Immature natural killer cell (primary cell): ENCODE measurements around the gene ZNF19. TPM values are rescaled to one million over a fixed set of nuclear protein-coding genes. Genes with fewer than 3 reads are reported as not detected.
"Not testable (repeated sequence)": the region's sequence is repeated elsewhere in the genome, so short reads cannot be mapped to it uniquely, and the experiment has no call there.

Experiments used
- DNase-seq, 3 donors: peaks; one replicate each; pipeline ENCODE4 v3.0.0; 2022; ENCODE audit warnings: mixed read lengths in 1 of 3
- H3K27ac Mint-ChIP-seq, 6 donors: one replicate each; pipeline ENCODE4 v1.8.0; 2020; ENCODE audit warnings: mixed read lengths in 6 of 6, mild to moderate bottlenecking in 5 of 6, inconsistent platforms in 4 of 6, moderate library complexity in 3 of 6
- H3K27me3 Mint-ChIP-seq, 3 donors: one replicate each; pipeline ENCODE4 v1.8.0; 2020 to 2021; ENCODE audit warnings: low read depth in 3 of 3, mild to moderate bottlenecking in 3 of 3, mixed read lengths in 3 of 3, moderate library complexity in 3 of 3, inconsistent platforms in 1 of 3
- H3K36me3 Mint-ChIP-seq, 3 donors: one replicate each; pipeline ENCODE4 v1.8.0; 2020; ENCODE audit warnings: mixed read lengths in 3 of 3, inconsistent platforms in 2 of 3, mild to moderate bottlenecking in 2 of 3
- H3K4me1 Mint-ChIP-seq, 2 donors: one replicate each; pipeline ENCODE4 v1.8.0; 2020; ENCODE audit warnings: inconsistent platforms in 2 of 2, mild to moderate bottlenecking in 2 of 2, mixed read lengths in 2 of 2, moderate library complexity in 1 of 2
- H3K4me3 Mint-ChIP-seq, 5 donors: one replicate each; pipeline ENCODE4 v1.8.0; 2020; ENCODE audit warnings: mild to moderate bottlenecking in 5 of 5, mixed read lengths in 5 of 5, inconsistent platforms in 3 of 5, moderate library complexity in 3 of 5
- H3K9me3 Mint-ChIP-seq, 6 donors: one replicate each; pipeline ENCODE4 v1.8.0; 2020; ENCODE audit warnings: mild to moderate bottlenecking in 6 of 6, mixed read lengths in 6 of 6, inconsistent platforms in 4 of 6, moderate library complexity in 3 of 6
- polyA plus RNA-seq, 3 donors: library from polyadenylated mRNA; unstranded; fragments of 300-500 nt; fragmentation: Illumina TruSeq; gene quantifications; one replicate each; pipeline ENCODE4 v1.2.3, GENCODE V29; 2021

Gene ZNF19
- polyA plus RNA-seq, 3 donors from 2014 or later = 0.21 to 3.4 (median 1.2) TPM

DNA sequence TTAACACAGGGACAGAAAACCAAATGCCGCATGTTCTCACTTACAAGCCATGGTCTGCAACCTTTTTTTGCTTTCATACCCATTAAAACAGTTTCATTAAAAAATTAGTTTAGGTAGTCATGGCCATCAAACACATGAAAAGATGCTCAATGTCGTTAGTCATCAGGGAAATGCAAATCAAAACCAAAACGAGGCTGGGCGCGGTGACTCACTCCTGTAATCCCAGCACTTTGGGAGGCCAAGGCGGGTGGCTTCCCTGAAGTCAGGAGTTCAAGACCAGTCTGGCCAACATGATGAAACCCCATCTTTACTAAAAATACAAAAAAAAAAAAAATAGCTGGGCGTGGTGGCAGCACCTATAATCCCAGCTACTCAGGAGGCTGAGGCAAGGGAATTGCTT is 14.9 kb upstream of the ZNF19 start:
- H3K36me3 Mint-ChIP-seq, H3K9me3 Mint-ChIP-seq, DNase-seq, H3K4me1 Mint-ChIP-seq, H3K27ac Mint-ChIP-seq, H3K27me3 Mint-ChIP-seq, H3K4me3 Mint-ChIP-seq: not testable (repeated sequence)

GRCh38 chr16:71501547-71501946 is 12.4 kb upstream of the ZNF19 start:
- no peaks in the 10 kb centered on the region for H3K36me3 Mint-ChIP-seq
- H3K4me1 Mint-ChIP-seq = no peaks in the 10 kb centered on the region
- no peak for DNase-seq
- H3K4me3 Mint-ChIP-seq = no peak overlapping the region
- H3K27me3 Mint-ChIP-seq = peaks cover 2 to 11% (median 6%) of the 10 kb centered on the region in 3 donors
- no peak overlapping the region for H3K27ac Mint-ChIP-seq
- H3K9me3 Mint-ChIP-seq = no peaks in the 10 kb centered on the region

DNA sequence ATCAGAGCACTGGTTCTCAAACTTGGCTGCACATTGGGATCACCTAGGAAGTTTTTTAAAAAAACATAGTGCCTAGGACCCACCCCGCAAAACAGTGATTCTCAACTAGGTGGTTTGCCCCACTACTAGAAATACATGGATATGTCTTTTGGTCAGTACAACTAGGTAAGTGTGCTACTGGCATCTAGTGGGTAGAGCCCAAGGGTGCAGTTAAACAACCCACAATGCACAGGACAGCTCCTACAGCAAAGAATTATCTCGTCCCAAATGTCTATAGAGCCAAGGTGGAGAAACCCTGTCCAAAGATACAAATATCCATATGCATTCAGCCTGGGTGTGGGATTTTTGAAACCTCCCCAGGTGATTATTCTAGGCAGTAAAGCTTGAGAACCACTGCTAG is 11.8 kb upstream of the ZNF19 start:
- Mint-ChIP-seq H3K27ac (no peak overlapping the region), H3K27me3 (peaks cover 2 to 11% (median 6%) of the 10 kb centered on the region in 3 donors), H3K9me3 (no peaks in the 10 kb centered on the region), H3K4me1 (no peaks in the 10 kb centered on the region), H3K4me3 (no peak overlapping the region), H3K36me3 (no peaks in the 10 kb centered on the region)
- no peak for DNase-seq

DNA sequence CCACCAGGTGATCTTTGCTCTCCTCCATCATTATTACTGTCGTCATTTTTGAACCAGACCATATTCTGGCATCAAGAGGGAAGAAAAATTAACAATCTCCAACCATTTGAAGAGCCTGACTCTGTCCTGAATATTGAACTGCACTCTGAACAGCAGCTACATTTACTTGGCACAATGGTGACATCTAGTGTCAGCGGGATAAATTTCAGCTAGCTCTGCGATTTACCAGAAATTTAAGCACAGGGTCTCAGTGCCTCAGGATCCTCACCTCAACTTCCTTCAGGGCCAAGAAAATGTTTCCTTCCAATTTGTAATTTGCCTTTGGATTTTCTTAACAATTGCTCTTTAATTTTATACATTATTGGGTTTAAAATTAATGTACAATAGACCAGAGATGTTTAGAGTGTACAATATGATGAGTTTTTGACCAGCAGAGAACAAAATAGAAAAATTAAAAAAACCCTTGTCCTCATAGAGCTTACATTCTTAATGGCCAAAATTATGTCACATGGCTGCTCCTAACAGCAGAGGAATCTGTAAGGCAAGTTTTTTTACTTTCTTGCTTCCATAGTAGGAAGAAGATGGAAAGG is 10.7 kb upstream of the ZNF19 start:
- H3K27ac Mint-ChIP-seq = no peak overlapping the region
- no peak overlapping the region for H3K4me3 Mint-ChIP-seq

GRCh38 chr16:71498031-71498430 is 8.9 kb upstream of the ZNF19 start:
- no peak overlapping the region for H3K4me3 Mint-ChIP-seq
- H3K9me3 Mint-ChIP-seq = no peaks in the 10 kb centered on the region
- H3K27me3 Mint-ChIP-seq = peaks cover 0 to 7% (median 2%) of the 10 kb centered on the region in 3 donors
- H3K27ac Mint-ChIP-seq = peak overlapping the region in 1 of 6 donors; percentile 2
- H3K36me3 Mint-ChIP-seq = no peaks in the 10 kb centered on the region
- no peaks in the 10 kb centered on the region for H3K4me1 Mint-ChIP-seq
- DNase-seq = no peak

More for the DNA sequence above, 10.7 kb upstream of the ZNF19 start:
- Mint-ChIP-seq H3K36me3 (no peaks in the 10 kb centered on the region), H3K4me1 (no peaks in the 10 kb centered on the region), H3K27me3 (peaks cover 2 to 10% (median 6%) of the 10 kb centered on the region in 3 donors), H3K9me3 (no peaks in the 10 kb centered on the region)
- peak; percentile 38 to 51 (median 51) for DNase-seq

DNA sequence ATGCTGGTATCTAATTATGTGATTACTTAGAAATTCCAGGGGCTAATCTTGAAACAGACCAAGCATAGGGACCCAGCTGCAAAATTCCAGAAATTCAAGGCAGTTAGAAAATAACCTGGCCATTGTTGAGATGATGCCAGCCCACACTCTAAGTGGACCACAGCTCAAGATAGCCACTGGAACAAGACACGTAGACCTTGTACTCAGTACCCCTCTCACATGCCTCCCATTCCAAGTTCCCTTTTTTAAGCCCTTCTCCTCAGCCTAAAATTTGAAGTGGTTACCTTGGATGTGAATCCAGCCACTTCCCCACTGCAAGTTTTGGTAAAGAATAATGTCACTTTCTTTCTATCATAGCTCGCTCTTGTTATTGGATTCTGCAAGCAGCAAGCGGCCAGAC is 4.1 kb upstream of the ZNF19 start:
- peaks cover 2 to 3% (median 3%) of the 10 kb centered on the region in 3 donors for H3K27me3 Mint-ChIP-seq
- no peak overlapping the region for H3K27ac Mint-ChIP-seq
- no peak for DNase-seq
- no peak overlapping the region for H3K4me3 Mint-ChIP-seq
- no peaks in the 10 kb centered on the region for H3K9me3 Mint-ChIP-seq
- no peaks in the 10 kb centered on the region for H3K4me1 Mint-ChIP-seq
- H3K36me3 Mint-ChIP-seq = no peaks in the 10 kb centered on the region

DNA sequence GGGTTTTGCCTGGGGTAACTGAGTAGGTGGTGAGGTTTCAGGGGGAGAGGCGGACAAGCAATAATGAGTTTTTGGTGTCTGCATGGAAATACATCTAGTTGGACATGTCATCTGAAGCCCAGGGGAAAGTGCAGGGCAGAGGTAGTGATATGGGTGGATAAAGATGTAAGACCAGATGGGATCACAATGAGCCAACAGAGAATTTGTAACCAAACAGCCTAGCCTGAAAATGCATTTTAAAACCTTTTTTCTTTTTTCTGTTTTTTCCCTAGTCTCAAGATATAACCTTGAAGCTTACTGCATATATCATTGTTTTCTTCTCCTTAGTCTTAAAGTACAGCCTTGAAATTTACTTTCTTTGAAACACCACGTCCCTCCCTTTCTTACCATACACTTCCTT is 3.7 kb upstream of the ZNF19 start:
- Mint-ChIP-seq H3K9me3 (no peaks in the 10 kb centered on the region), H3K36me3 (no peaks in the 10 kb centered on the region), H3K4me3 (no peak overlapping the region), H3K27me3 (peaks cover 1 to 5% (median 1%) of the 10 kb centered on the region in 3 donors), H3K27ac (no peak overlapping the region), H3K4me1 (no peaks in the 10 kb centered on the region)
- DNase-seq = no peak

DNA sequence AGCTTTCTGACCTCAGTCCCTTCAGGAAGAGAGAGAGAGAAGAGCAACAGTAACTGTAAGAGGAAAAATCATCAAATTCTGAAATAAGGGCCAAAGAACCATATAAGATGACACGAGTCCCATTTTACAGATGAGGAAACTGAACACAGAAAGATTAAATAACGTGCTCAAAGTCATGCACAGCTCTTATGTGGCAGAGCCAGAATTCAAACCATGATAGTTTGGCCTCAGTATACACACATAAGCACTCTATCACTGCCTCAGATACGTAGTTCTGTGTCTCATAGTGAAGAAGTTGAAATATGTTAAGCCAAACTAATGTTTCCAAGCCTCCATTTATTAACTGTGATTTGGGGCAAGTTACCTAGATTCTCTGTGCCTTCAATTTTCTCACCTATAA is 1.9 kb upstream of the ZNF19 start:
- no peak overlapping the region for H3K27ac Mint-ChIP-seq
- no peaks in the 10 kb centered on the region for H3K9me3 Mint-ChIP-seq
- H3K27me3 Mint-ChIP-seq = peaks cover 1 to 8% (median 6%) of the 10 kb centered on the region in 3 donors
- H3K36me3 Mint-ChIP-seq = no peaks in the 10 kb centered on the region
- H3K4me1 Mint-ChIP-seq = peaks cover 0 to under 1% of the 10 kb centered on the region in 2 donors
- no peak for DNase-seq
- H3K4me3 Mint-ChIP-seq = no peak overlapping the region

DNA sequence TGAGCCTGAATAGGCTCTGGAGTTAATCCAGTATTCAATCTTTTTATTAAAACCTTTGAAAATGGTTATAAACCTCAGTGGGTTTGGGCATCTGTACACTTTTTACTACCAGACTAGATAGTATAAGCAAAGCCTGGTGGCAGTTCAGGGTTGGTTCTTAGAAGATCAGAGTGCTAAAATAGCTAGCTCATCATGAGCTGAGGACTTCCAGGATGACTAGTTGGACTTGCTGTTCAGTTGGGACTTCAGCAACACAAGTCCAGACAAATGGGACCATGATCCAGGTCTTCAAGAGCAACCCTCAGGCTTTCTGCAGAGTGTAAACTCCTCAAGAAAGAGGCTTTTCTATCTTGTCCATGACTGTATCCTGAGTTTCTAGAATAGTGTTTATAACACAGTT is 1.2 kb upstream of the ZNF19 start:
- no peak overlapping the region for H3K27ac Mint-ChIP-seq
- no peak for DNase-seq
- peaks cover 1 to 8% (median 6%) of the 10 kb centered on the region in 3 donors for H3K27me3 Mint-ChIP-seq
- no peaks in the 10 kb centered on the region for H3K9me3 Mint-ChIP-seq
- no peaks in the 10 kb centered on the region for H3K36me3 Mint-ChIP-seq
- peaks cover 0 to 6% of the 10 kb centered on the region in 2 donors for H3K4me1 Mint-ChIP-seq
- no peak overlapping the region for H3K4me3 Mint-ChIP-seq

- Mint-ChIP-seq H3K36me3 (peaks cover 0 to 5% (median 0%) of the 10 kb centered on the region in 3 donors), H3K4me1 (peaks cover 14 to 23% of the 10 kb centered on the region in 2 donors), H3K27ac (peak overlapping the region; percentile 85 to 93 (median 89)), H3K9me3 (no peaks in the 10 kb centered on the region), H3K4me3 (peak overlapping the region; percentile 87 to 93 (median 90)), H3K27me3 (peaks cover 9 to 10% (median 9%) of the 10 kb centered on the region in 3 donors)
- peak; percentile 86 to 91 (median 89) for DNase-seq
Observed at GRCh38 chr16:71484006-71484893, 4.9 kb downstream of the ZNF19 start.

GRCh38 chr16:71482569-71482968 is 6.6 kb downstream of the ZNF19 start:
- peak overlapping the region in 2 of 5 donors; percentile 29 to 87 for H3K4me3 Mint-ChIP-seq
- peaks cover 3 to 8% (median 3%) of the 10 kb centered on the region in 3 donors for H3K36me3 Mint-ChIP-seq
- peak overlapping the region in 5 of 6 donors; percentile 46 to 93 (median 85) for H3K27ac Mint-ChIP-seq

GRCh38 chr16:71480956-71481355 is 8.2 kb downstream of the ZNF19 start:
- Mint-ChIP-seq H3K9me3 (no peaks in the 10 kb centered on the region), H3K27ac (peak overlapping the region in 4 of 6 donors; percentile 10 to 88 (median 48)), H3K36me3 (peaks cover 19 to 23% (median 19%) of the 10 kb centered on the region in 3 donors), H3K4me3 (no peak overlapping the region), H3K27me3 (peaks cover 4 to 9% (median 7%) of the 10 kb centered on the region in 3 donors), H3K4me1 (peaks cover 14 to 22% of the 10 kb centered on the region in 2 donors)
- no peak for DNase-seq

More at GRCh38 chr16:71482569-71482968, 6.6 kb downstream of the ZNF19 start:
- Mint-ChIP-seq H3K27me3 (peaks cover 4 to 12% (median 9%) of the 10 kb centered on the region in 3 donors), H3K4me1 (peaks cover 14 to 23% of the 10 kb centered on the region in 2 donors), H3K9me3 (no peaks in the 10 kb centered on the region)
- DNase-seq = no peak

GRCh38 chr16:71479420-71479819 is 9.7 kb downstream of the ZNF19 start:
- Mint-ChIP-seq H3K4me1 (peaks cover 8 to 10% of the 10 kb centered on the region in 2 donors), H3K27me3 (peaks cover under 1 to 7% (median 6%) of the 10 kb centered on the region in 3 donors), H3K27ac (peak overlapping the region in 1 of 6 donors; percentile 19), H3K9me3 (no peaks in the 10 kb centered on the region), H3K4me3 (no peak overlapping the region), H3K36me3 (peaks cover 21 to 31% (median 27%) of the 10 kb centered on the region in 3 donors)
- no peak for DNase-seq
